GM12864 (cell line): Measurements from ENCODE around the gene DLGAP4.
"Not testable (repeated sequence)": the region's sequence is repeated elsewhere in the genome, so short reads cannot be mapped to it uniquely, and the experiment has no call there.

Experiments
- DNase-seq: peaks from one replicate; pipeline ENCODE4 v3.0.0-alpha.2; 2011; ENCODE audit warnings: low read depth
- H3K4me3 ChIP-seq: 2 replicates; pipeline ENCODE4 v1.5.1; 2011; ENCODE audit warnings: mild to moderate bottlenecking, low read depth, low read length, control low read depth
- TF ChIP-seq, protein P1 (sequence below): IDR thresholded peaks from 2 replicates; pipeline ENCODE4 v1.5.1; 2011; ENCODE audit warnings: low read depth, mild to moderate bottlenecking, moderate library complexity, low read length, control low read depth, inconsistent platforms; ENCODE audit errors: missing control alignments

DLGAP4 gene

DNA sequence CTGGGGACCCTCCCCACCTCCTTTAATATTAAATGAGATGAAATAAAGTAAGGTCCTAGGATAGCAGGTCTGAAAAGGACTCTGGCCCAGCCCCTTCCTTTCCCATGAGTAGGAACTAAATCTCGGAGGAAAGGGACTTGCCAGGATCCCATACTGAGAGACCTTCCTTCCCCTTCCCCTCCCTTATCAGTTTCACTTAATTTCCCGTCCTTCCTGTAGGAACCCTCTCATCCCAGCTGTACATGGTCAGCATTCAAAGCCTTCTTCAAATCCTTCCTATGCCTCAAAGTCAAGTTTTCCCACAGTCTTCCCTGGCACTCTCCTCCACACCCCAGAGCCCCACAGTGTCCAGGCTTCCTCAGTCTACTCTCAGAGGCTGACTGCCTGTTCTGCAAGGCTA, 163.8 kb downstream of the DLGAP4 start:
- TF ChIP-seq, protein P1, sequence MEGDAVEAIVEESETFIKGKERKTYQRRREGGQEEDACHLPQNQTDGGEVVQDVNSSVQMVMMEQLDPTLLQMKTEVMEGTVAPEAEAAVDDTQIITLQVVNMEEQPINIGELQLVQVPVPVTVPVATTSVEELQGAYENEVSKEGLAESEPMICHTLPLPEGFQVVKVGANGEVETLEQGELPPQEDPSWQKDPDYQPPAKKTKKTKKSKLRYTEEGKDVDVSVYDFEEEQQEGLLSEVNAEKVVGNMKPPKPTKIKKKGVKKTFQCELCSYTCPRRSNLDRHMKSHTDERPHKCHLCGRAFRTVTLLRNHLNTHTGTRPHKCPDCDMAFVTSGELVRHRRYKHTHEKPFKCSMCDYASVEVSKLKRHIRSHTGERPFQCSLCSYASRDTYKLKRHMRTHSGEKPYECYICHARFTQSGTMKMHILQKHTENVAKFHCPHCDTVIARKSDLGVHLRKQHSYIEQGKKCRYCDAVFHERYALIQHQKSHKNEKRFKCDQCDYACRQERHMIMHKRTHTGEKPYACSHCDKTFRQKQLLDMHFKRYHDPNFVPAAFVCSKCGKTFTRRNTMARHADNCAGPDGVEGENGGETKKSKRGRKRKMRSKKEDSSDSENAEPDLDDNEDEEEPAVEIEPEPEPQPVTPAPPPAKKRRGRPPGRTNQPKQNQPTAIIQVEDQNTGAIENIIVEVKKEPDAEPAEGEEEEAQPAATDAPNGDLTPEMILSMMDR: no peak
- no peak overlapping the region for H3K4me3 ChIP-seq
- no peak for DNase-seq

DNA sequence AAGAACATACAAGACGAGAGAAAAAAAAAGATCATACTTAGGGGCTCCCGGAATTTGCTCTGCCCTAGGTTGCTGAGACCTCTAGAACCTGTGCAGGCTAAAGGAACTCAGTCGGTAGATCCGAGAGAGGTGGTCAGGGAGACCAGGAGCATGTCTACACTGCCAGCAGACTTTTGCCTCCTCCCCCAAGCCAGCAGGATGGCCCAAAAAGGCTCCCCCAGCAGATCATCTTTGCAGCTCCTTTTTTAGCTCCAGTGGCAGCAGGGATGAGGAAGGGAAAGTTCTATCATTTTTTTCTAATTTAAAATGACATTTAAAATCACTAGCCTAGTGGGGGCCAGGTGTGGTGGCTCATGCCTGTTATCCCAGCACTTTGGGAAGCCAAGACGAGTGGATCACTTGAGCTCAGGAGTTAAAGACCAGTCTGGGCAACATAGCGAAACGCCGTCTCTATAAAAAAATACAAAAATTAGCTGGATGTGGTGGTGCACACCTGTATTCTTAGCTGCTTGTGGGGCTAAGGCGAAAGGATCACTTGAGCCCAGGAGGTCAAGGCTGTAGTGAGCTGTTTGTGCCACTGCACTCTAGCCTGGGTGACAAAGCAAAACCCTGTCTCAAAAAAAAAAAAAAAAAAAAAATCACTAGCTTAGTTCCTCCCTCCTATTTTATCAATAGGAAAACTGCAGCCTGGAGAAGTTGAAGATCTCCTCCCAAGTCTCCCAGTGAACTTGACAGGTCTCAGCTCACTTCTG, 165.9 kb downstream of the DLGAP4 start:
- H3K4me3 ChIP-seq: no peak overlapping the region
- DNase-seq: no peak
- TF ChIP-seq, protein P1: no peak

DNA sequence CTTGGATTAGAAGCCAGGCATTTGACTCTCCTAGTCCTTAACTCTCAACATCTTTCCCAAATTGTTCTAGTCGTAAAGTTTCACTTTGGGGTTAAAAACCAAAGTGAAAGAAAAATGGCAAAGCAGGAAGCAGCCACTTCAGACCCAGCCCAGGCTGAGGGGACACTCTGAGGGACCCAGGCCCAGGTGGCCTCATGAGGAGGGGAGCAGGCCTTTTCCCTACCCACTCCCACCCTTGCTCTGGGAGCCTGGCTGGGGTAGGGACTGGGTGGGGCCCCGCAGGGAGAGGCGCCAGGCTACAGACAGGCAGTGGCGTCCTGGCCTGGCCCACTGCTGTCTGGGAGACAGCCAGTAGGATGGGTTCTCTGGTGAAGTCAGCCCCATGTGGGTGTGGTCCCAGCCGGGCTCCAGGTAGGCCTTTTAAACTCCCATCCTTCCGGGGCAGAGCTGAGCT, 166.5 kb downstream of the DLGAP4 start:
- no peak for DNase-seq
- no peak overlapping the region for H3K4me3 ChIP-seq
- TF ChIP-seq, protein P1: no peak

DNA sequence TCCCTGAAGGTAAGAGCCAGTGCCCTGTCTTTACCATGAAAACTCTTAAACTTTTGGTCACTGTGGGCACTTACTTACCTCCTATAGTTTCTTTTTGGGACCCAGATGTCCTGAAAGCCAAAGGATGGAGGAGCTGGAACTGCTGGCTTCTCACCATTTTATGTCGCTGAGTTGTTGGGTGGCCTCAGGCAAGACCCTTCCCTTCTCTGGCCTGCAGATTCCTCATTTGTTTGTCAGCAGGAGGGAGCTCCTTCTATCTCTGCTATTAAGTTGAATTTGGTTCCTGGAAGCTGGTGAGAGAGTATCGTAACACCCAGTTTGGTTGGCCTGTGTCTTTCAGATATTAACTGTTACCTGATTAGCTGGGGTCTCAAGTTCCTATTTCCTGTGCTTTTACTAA, 167.0 kb downstream of the DLGAP4 start:
- TF ChIP-seq, protein P1: no peak
- no peak for DNase-seq
- no peak overlapping the region for H3K4me3 ChIP-seq

DNA sequence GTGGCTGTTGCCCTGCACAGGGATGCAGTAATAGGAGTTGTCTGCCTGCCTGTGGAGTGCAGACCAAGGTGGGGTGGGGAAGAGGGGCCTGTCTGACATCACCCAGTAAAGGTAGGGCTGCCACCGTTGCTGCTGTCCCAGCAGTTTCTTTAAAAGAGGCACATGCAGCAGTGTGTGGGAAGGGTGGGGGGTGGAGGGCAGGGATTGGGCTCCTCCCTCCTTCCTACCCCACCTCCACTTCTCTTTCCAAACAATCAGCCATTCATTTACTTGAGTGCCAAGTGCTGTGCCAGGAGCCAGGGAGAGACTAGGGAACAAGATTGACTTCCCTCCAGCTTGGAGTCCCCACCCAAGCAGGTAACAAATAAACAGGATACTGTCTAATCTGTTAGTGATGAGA, 168.4 kb downstream of the DLGAP4 start:
- TF ChIP-seq, protein P1: no peak
- no peak overlapping the region for H3K4me3 ChIP-seq
- no peak for DNase-seq

DNA sequence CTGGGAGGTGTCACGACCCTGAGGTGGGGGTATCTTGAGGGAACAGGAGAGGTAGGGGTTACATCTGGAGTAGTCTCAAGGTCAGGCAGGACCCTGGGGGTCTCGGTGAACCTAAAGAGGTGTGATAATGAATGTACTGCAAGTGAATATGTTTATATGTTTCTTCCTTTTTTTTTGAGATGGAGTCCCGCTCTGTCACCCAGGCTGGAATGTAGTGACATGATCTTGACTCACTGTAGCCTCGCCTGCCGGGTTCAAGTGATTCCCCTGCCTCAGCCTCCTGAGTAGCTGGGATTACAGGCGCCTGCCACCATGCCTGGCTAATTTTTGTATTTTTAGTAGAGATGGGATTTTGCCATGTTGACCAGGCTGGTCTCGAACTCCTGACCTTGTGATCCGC, 168.9 kb downstream of the DLGAP4 start:
- not testable (repeated sequence) for DNase-seq, H3K4me3 ChIP-seq

DNA sequence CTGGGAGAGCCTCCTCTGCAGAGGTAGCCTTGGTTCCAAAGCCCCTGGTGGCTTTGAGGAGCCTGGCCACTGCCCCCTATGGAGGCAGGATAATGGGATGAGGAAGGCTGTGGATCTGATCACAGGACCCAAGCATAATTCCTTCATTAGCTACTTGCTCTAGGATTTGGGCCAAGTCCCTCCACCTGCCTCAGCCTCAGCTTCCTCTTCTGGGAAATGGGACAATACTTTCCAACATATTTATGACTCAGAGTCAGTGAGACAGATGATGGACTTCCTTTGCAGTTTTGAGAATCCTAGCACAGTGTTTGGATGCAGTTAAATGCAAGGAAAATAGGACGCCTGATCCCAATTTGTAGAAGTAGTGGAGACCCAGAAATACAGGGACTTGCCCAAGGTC, 171.3 kb downstream of the DLGAP4 start:
- H3K4me3 ChIP-seq: no peak overlapping the region
- TF ChIP-seq, protein P1: no peak
- no peak for DNase-seq
